ENCODE data around the gene ZFP1. TPM values are rescaled to one million over a fixed set of nuclear protein-coding genes. Genes with fewer than 3 reads are reported as not detected.
A peak's percentile ranks its signal among the peaks of the same experiment; 100 is the strongest.

ZFP1 gene
- total and polyA plus RNA-seq, 11 donors = 3.1 to 10.7 (median 5.9) TPM

DNA sequence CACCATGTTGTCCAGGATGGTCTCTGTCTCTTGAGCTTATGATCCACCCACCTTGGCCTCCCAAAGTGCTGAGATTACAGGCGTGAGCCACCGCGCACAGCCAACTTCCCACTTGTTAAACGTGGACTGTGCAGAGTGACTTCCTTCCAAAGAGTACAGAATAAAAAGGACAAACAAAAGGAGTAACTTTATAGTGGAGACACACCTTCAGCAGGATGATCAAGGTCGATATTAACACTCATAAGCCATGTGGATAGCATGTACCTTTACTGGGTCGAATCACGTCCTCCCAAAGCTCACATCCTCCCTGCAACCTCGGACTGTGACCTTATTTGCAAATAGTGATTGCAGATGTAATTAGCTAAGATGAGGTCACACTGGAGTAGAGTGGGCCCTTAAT lies 10.1 kb upstream of the ZFP1 start:
- Histone ChIP-seq H3K4me1 (no peaks in the 10 kb centered on the region), H3K4me3 (no peak overlapping the region), H3K27ac (no peak overlapping the region), H3K36me3 (no peaks in the 10 kb centered on the region), H3K9me3 (no peaks in the 10 kb centered on the region), H3K27me3 (no peaks in the 10 kb centered on the region)
- ATAC-seq = no peak
- no peak for DNase-seq
- TF ChIP-seq, protein P1, sequence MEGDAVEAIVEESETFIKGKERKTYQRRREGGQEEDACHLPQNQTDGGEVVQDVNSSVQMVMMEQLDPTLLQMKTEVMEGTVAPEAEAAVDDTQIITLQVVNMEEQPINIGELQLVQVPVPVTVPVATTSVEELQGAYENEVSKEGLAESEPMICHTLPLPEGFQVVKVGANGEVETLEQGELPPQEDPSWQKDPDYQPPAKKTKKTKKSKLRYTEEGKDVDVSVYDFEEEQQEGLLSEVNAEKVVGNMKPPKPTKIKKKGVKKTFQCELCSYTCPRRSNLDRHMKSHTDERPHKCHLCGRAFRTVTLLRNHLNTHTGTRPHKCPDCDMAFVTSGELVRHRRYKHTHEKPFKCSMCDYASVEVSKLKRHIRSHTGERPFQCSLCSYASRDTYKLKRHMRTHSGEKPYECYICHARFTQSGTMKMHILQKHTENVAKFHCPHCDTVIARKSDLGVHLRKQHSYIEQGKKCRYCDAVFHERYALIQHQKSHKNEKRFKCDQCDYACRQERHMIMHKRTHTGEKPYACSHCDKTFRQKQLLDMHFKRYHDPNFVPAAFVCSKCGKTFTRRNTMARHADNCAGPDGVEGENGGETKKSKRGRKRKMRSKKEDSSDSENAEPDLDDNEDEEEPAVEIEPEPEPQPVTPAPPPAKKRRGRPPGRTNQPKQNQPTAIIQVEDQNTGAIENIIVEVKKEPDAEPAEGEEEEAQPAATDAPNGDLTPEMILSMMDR (IDR thresholded peaks at IDR 0.05) = no peak
- no peak for TF ChIP-seq POLR2A (IDR thresholded peaks at IDR 0.05)
- intact Hi-C loops (cut with DNase I) = loop anchor here in 1 of 10 donors (10.0 kb wide), 1 partner anchor 433 kb away; the partner anchor contains the start of gene MLKL
- WGBS, 4 donors = 64 to 86% (median 74%) methylated on average over 8 of the region's 8 CpGs

- Histone ChIP-seq H3K36me3 (no peaks in the 10 kb centered on the region), H3K27me3 (no peaks in the 10 kb centered on the region), H3K4me1 (no peaks in the 10 kb centered on the region), H3K4me3 (no peak overlapping the region), H3K27ac (no peak overlapping the region), H3K9me3 (no peaks in the 10 kb centered on the region)
- no peak for TF ChIP-seq POLR2A (IDR thresholded peaks at IDR 0.05)
- 35 to 50% (median 44%) methylated on average over 9 of the region's 9 CpGs for WGBS, 4 donors
- intact Hi-C loops (cut with DNase I) = loop anchor here in 1 of 10 donors (10.0 kb wide), 1 partner anchor 434 kb away; the partner anchor contains the start of gene MLKL
- DNase-seq = no peak
- no peak for ATAC-seq
These were observed 9.7 kb upstream of the ZFP1 start for GRCh38 chr16:75138636-75139035.

DNA sequence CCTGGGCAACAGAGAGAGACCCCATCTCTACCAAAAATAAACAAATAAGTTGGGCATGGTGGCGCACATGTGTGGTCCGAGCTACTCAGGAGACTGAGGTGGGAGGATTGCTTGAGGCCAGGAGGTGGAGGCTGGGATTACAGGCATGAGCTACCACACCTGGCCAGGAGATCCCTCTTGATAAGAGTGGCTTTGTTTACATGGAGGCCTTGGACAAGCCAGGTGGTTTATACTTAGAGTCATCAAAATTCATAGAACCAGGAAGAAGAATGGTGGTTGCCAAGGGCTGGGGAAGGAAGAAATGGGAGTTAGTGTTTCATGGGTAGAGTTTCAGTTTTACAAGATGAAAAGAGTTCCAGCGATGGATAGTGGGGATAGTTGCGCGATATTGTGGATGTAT lies 8.8 kb upstream of the ZFP1 start:
- no peak for TF ChIP-seq POLR2A (IDR thresholded peaks at IDR 0.05)
- TF ChIP-seq, protein P1 (IDR thresholded peaks at IDR 0.05) = no peak
- intact Hi-C loops (cut with DNase I) = loop anchor here in 1 of 10 donors (10.0 kb wide), 1 partner anchor 435 kb away; the partner anchor contains the start of gene MLKL
- Histone ChIP-seq H3K36me3 (no peaks in the 10 kb centered on the region), H3K9me3 (no peaks in the 10 kb centered on the region), H3K4me3 (no peak overlapping the region), H3K27me3 (no peaks in the 10 kb centered on the region), H3K27ac (no peak overlapping the region), H3K4me1 (no peaks in the 10 kb centered on the region)
- ATAC-seq (no peak), DNase-seq (no peak)
- 95 to 99% (median 96%) methylated on average over 5 of the region's 5 CpGs for WGBS, 4 donors

DNA sequence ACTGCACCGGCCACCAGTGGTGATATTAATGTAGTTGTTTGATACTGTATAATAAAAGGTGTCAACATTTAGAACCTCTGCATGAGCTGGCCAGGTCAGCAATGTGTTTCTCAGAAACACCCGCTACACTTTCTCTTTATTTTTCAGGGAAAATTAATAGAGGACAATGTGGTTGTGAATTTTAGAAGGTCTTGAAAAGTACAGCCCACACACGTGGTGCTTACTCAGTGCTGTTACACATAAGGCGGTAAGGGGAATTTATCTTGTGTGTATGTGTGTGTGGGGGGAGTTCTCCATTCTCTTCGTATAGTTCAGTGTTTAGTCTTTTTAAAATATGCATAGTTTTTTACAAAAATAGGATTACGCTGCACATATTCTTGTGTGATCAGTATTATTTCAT lies 4.4 kb upstream of the ZFP1 start:
- H3K27me3 ChIP-seq = no peaks in the 10 kb centered on the region
- no peak overlapping the region for H3K27ac ChIP-seq
- WGBS, 4 donors = 85 to 88% (median 86%) methylated on average over 6 of the region's 6 CpGs
- no peak overlapping the region for H3K4me3 ChIP-seq
- ATAC-seq (no peak), DNase-seq (no peak)
- no peaks in the 10 kb centered on the region for H3K36me3 ChIP-seq
- intact Hi-C loops (cut with DNase I) = no loop called here
- no peak for TF ChIP-seq POLR2A (IDR thresholded peaks at IDR 0.05)
- TF ChIP-seq, protein P1 (IDR thresholded peaks at IDR 0.05) = no peak
- H3K9me3 ChIP-seq = peaks cover 0 to 9% (median 0%) of the 10 kb centered on the region in 12 donors
- peaks cover 0 to 5% (median 0%) of the 10 kb centered on the region in 12 donors for H3K4me1 ChIP-seq

DNA sequence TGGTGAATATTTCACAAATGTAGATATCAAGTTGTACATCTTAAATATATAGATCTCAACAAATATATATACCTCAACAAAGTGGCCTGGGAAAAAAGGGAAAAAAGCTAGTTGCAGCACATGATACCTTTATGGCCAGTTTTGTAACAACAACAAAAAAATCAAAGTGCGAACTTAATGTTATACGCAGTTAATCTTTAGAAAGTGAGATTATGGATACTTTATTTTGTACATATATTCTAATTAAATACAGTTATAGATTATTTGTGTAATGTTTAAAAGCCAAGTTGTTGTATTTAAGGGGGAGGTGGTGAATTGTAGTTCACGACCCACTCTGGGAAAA lies 385 bp upstream of the ZFP1 start:
- H3K4me3 ChIP-seq = peak overlapping the region in 11 of 12 donors; percentile 75 to 100 (median 86)
- peaks cover 0 to 35% (median 16%) of the 10 kb centered on the region in 12 donors for H3K9me3 ChIP-seq
- H3K36me3 ChIP-seq = peaks cover 0 to 16% (median 0%) of the 10 kb centered on the region in 9 donors
- ATAC-seq (no peak), DNase-seq (no peak)
- peaks cover 0 to 11% (median 5%) of the 10 kb centered on the region in 12 donors for H3K4me1 ChIP-seq
- TF ChIP-seq, protein P1 (IDR thresholded peaks at IDR 0.05) = no peak
- no peak for TF ChIP-seq POLR2A (IDR thresholded peaks at IDR 0.05)
- no peaks in the 10 kb centered on the region for H3K27me3 ChIP-seq
- peak overlapping the region in 8 of 12 donors; percentile 93 to 100 (median 98) for H3K27ac ChIP-seq
- intact Hi-C loops (cut with DNase I) = loop anchor here in 1 of 10 donors (2.0 kb wide), 1 partner anchor 37 kb away; no protein-coding TSS in a partner anchor
- 57 to 60% (median 58%) methylated on average over 3 of the region's 3 CpGs for WGBS, 4 donors
